Urothelium cell line (cell line): Measurements from ENCODE around the gene VEGFA.

Experiments
- DNase-seq: peaks from one replicate; pipeline ENCODE4 v3.0.0; 2011; ENCODE audit warnings: low spot score, mixed read lengths
- FAIRE-seq: peaks from 2 replicates; lab custom pipeline; 2011; peaks lifted over from hg19 to GRCh38; lab: Jason Lieb, UNC

Gene VEGFA

GRCh38 chr6:43738877-43739641 is 31.0 kb upstream of the VEGFA start:
- FAIRE-seq: no peak

GRCh38 chr6:43739642-43740091 is 30.3 kb upstream of the VEGFA start:
- FAIRE-seq (no peak), DNase-seq (no peak)

More at GRCh38 chr6:43738877-43739641, 31.0 kb upstream of the VEGFA start:
- no peak for DNase-seq

- no peak for FAIRE-seq
- DNase-seq: no peak
Measured at GRCh38 chr6:43740321-43740960, 29.6 kb upstream of the VEGFA start.

- DNase-seq: no peak
- no peak for FAIRE-seq
Measured at GRCh38 chr6:43740961-43741764, 28.8 kb upstream of the VEGFA start.

GRCh38 chr6:43741829-43742228 is 28.2 kb upstream of the VEGFA start:
- FAIRE-seq (no peak), DNase-seq (no peak)

- DNase-seq: no peak
- no peak for FAIRE-seq
Measured at GRCh38 chr6:43742285-43742684, 27.7 kb upstream of the VEGFA start.

- FAIRE-seq (no peak), DNase-seq (no peak)
Measured at GRCh38 chr6:43742931-43743632, 26.9 kb upstream of the VEGFA start.

GRCh38 chr6:43743682-43744381 is 26.2 kb upstream of the VEGFA start:
- DNase-seq: no peak
- FAIRE-seq: no peak

- DNase-seq: no peak
- no peak for FAIRE-seq
Measured at GRCh38 chr6:43744491-43744890, 25.5 kb upstream of the VEGFA start.

- no peak for FAIRE-seq
- DNase-seq: no peak
Measured at GRCh38 chr6:43744931-43745727, 24.9 kb upstream of the VEGFA start.

GRCh38 chr6:43746071-43746470 is 23.9 kb upstream of the VEGFA start:
- DNase-seq (no peak), FAIRE-seq (peak; percentile 5)

GRCh38 chr6:43746613-43747102 is 23.4 kb upstream of the VEGFA start:
- FAIRE-seq (no peak), DNase-seq (no peak)

- DNase-seq (no peak), FAIRE-seq (no peak)
Measured at GRCh38 chr6:43747784-43748183, 22.2 kb upstream of the VEGFA start.

GRCh38 chr6:43748765-43749164 is 21.2 kb upstream of the VEGFA start:
- FAIRE-seq: no peak
- no peak for DNase-seq

- no peak for FAIRE-seq
- no peak for DNase-seq
Measured at GRCh38 chr6:43749461-43749860, 20.6 kb upstream of the VEGFA start.

- FAIRE-seq (no peak), DNase-seq (no peak)
Measured at GRCh38 chr6:43750622-43751021, 19.4 kb upstream of the VEGFA start.

- FAIRE-seq: peak; percentile 98
- no peak for DNase-seq
Measured at GRCh38 chr6:43753570-43754183, 16.3 kb upstream of the VEGFA start.

- FAIRE-seq (no peak), DNase-seq (no peak)
Measured at GRCh38 chr6:43757966-43758616, 11.9 kb upstream of the VEGFA start.
